ENCODE measurements around the gene SPEN. TPM values are rescaled to one million over a fixed set of nuclear protein-coding genes. Genes with fewer than 3 reads are reported as not detected.

The SPEN gene
- total and polyA plus RNA-seq, 12 donors, result 16.4 to 51.2 (median 30.7) TPM

GRCh38 chr1:15874471-15874870 lies 27.0 kb downstream of the SPEN start:
- WGBS, 4 donors, result 38 to 63% (median 54%) methylated on average over 1 of the region's 1 CpG
- TF ChIP-seq CTCF (IDR thresholded peaks at IDR 0.05) (no peak), POLR2A (IDR thresholded peaks at IDR 0.05) (no peak)
- peaks cover 0 to 25% of the 10 kb centered on the region in 2 donors for H3K4me1 ChIP-seq (replicated peaks in 1 of 2)
- DNase-seq, result no peak
- H3K27ac ChIP-seq, result no peak overlapping the region
- no peaks in the 10 kb centered on the region for H3K9me3 ChIP-seq (replicated peaks in 1 of 3)
- no peaks in the 10 kb centered on the region for H3K27me3 ChIP-seq
- intact Hi-C loops (cut with DNase I), result no loop called here
- no peak overlapping the region for H3K4me3 ChIP-seq
- peaks cover 0 to 23% of the 10 kb centered on the region in 2 donors for H3K36me3 ChIP-seq (replicated peaks in 1 of 2)

GRCh38 chr1:15876357-15877055 lies 29.0 kb downstream of the SPEN start:
- intact Hi-C loops (cut with DNase I), result no loop called here
- H3K27me3 ChIP-seq, result no peaks in the 10 kb centered on the region
- no peak overlapping the region for H3K27ac ChIP-seq
- H3K9me3 ChIP-seq (replicated peaks in 1 of 3), result no peaks in the 10 kb centered on the region
- peaks cover 0 to 26% of the 10 kb centered on the region in 2 donors for H3K36me3 ChIP-seq (replicated peaks in 1 of 2)
- TF ChIP-seq CTCF (IDR thresholded peaks at IDR 0.05) (peak in 1 of 6 experiments; percentile 10), POLR2A (IDR thresholded peaks at IDR 0.05) (no peak)
- H3K4me1 ChIP-seq (replicated peaks in 1 of 2), result peaks cover 0 to 13% of the 10 kb centered on the region in 2 donors
- no peak for DNase-seq
- no peak overlapping the region for H3K4me3 ChIP-seq
- WGBS, 4 donors, result 89 to 94% (median 93%) methylated on average over 12 of the region's 12 CpGs

- no peak for DNase-seq
- Histone ChIP-seq H3K4me3 (no peak overlapping the region), H3K36me3 (replicated peaks in 1 of 2) (peaks cover 0 to 9% of the 10 kb centered on the region in 2 donors), H3K4me1 (replicated peaks in 1 of 2) (peaks cover 13 to 41% of the 10 kb centered on the region in 2 donors), H3K27ac (no peak overlapping the region), H3K9me3 (replicated peaks in 1 of 3) (no peaks in the 10 kb centered on the region), H3K27me3 (no peaks in the 10 kb centered on the region)
- TF ChIP-seq POLR2A (IDR thresholded peaks at IDR 0.05), result no peak
- no peak for TF ChIP-seq CTCF (IDR thresholded peaks at IDR 0.05)
- intact Hi-C loops (cut with DNase I), result no loop called here
- WGBS, 4 donors, result 83 to 94% (median 92%) methylated on average over 5 of the region's 5 CpGs
Measured at GRCh38 chr1:15881961-15882360, 34.5 kb downstream of the SPEN start.

- Histone ChIP-seq H3K4me1 (replicated peaks in 1 of 2) (peaks cover 16 to 47% of the 10 kb centered on the region in 2 donors), H3K27me3 (no peaks in the 10 kb centered on the region), H3K36me3 (replicated peaks in 1 of 2) (peaks cover 0 to 9% of the 10 kb centered on the region in 2 donors), H3K4me3 (no peak overlapping the region), H3K27ac (no peak overlapping the region), H3K9me3 (replicated peaks in 1 of 3) (no peaks in the 10 kb centered on the region)
- WGBS, 4 donors, result 99 to 100% (median 100%) methylated on average over 2 of the region's 2 CpGs
- intact Hi-C loops (cut with DNase I), result no loop called here
- no peak for TF ChIP-seq POLR2A (IDR thresholded peaks at IDR 0.05)
- no peak for TF ChIP-seq CTCF (IDR thresholded peaks at IDR 0.05)
- DNase-seq, result no peak
Measured at GRCh38 chr1:15882665-15883064, 35.2 kb downstream of the SPEN start.
